MCF 10A (cell line): Measurements from ENCODE around the gene PDCD1LG2. TPM values are rescaled to one million over a fixed set of nuclear protein-coding genes. Genes with fewer than 3 reads are reported as not detected.

ENCODE experiments used
- BruUV-seq: library from RNA; stranded (reverse); fragments of 400-500 nt; replicated peaks from 2 replicates; lab custom pipeline; 2021; lab: Mats Ljungman, UMichigan
- CTCF ChIA-PET: fragments of 300-600 bp; sonication (Branson Sonifier 250); formaldehyde crosslinking; extraction: SDS; loops from one replicate; lab custom pipeline; 2021; ENCODE audit warnings: antibody characterized with exemption, inconsistent platforms; lab: Yijun Ruan, JAX
- POLR2A ChIA-PET: fragments of 300-600, 350-650 bp; sonication (Branson Sonifier 250); formaldehyde crosslinking; extraction: SDS; loops from one replicate; lab custom pipeline; 2020; ENCODE audit warnings: antibody characterized with exemption, inconsistent platforms; lab: Yijun Ruan, JAX
- DNase-seq: peaks from one replicate; pipeline ENCODE4 v3.0.0-alpha.2; 2018; ENCODE audit not compliant: unreplicated experiment
- H3K27ac Mint-ChIP-seq: one replicate; pipeline ENCODE4 v1.8.0; 2022; ENCODE audit warnings: mild to moderate bottlenecking, low read depth, mixed read lengths; ENCODE audit not compliant: unreplicated experiment
- H3K27me3 Mint-ChIP-seq: one replicate; pipeline ENCODE4 v1.8.0; 2022; ENCODE audit warnings: mixed read lengths; ENCODE audit not compliant: insufficient read depth, unreplicated experiment
- H3K36me3 Mint-ChIP-seq: one replicate; pipeline ENCODE4 v1.8.0; 2022; ENCODE audit warnings: mild to moderate bottlenecking, moderate library complexity, mixed read lengths; ENCODE audit not compliant: insufficient read depth, unreplicated experiment
- H3K4me1 Mint-ChIP-seq: one replicate; pipeline ENCODE4 v1.8.0; 2022; ENCODE audit warnings: mixed read lengths; ENCODE audit not compliant: insufficient read depth, unreplicated experiment
- H3K4me3 Mint-ChIP-seq: one replicate; pipeline ENCODE4 v1.8.0; 2022; ENCODE audit warnings: mild to moderate bottlenecking, moderate library complexity, mixed read lengths; ENCODE audit not compliant: unreplicated experiment
- H3K9me3 Mint-ChIP-seq: one replicate; pipeline ENCODE4 v1.8.0; 2022; ENCODE audit warnings: mixed read lengths; ENCODE audit not compliant: unreplicated experiment
- intact Hi-C: fragments of 100-400 bp; cut with micrococcal nuclease; formaldehyde crosslinking; loops from 2 replicates; pipeline ENCODE4 v1.14.1; 2022
- total RNA-seq: library from RNA; stranded (reverse); gene quantifications from 2 replicates; pipeline ENCODE4 v1.2.3, GENCODE V29; 2022
- TF ChIP-seq, protein P1 (sequence below): fragments of 200-600 bp; IDR thresholded peaks from one replicate; pipeline ENCODE4 v1.8.0; 2022; ENCODE audit warnings: antibody characterized with exemption, mild to moderate bottlenecking; ENCODE audit not compliant: unreplicated experiment

The PDCD1LG2 gene
- total RNA-seq, 1 experiment from 2014 or later, result 1.8 TPM

DNA sequence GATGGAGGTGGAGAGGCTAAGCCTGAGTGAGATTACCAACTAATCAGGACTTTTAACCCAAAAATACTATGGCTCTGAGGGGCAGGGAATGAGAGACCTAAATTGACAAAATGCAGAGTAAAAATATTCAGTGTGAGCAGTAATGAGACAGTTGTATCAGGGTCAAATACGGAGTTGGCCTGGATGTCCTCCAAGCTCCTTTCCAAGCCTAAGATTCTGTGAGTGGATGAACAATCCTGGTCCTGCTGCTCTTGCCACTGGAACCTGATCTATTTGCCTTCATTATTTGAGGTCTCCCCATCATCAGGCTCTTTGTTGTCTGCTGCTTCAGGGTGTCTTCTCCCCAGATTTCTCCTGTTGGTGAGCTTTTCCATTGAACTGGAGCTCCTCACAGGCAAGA, 1.1 kb downstream of the PDCD1LG2 start:
- Mint-ChIP-seq H3K4me1 (peaks cover 44% of the 10 kb centered on the region), H3K27me3 (no peaks in the 10 kb centered on the region), H3K36me3 (no peaks in the 10 kb centered on the region), H3K27ac (peak overlapping the region; percentile 91), H3K4me3 (peak overlapping the region; percentile 66), H3K9me3 (peaks cover 8% of the 10 kb centered on the region)
- TF ChIP-seq, protein P1, sequence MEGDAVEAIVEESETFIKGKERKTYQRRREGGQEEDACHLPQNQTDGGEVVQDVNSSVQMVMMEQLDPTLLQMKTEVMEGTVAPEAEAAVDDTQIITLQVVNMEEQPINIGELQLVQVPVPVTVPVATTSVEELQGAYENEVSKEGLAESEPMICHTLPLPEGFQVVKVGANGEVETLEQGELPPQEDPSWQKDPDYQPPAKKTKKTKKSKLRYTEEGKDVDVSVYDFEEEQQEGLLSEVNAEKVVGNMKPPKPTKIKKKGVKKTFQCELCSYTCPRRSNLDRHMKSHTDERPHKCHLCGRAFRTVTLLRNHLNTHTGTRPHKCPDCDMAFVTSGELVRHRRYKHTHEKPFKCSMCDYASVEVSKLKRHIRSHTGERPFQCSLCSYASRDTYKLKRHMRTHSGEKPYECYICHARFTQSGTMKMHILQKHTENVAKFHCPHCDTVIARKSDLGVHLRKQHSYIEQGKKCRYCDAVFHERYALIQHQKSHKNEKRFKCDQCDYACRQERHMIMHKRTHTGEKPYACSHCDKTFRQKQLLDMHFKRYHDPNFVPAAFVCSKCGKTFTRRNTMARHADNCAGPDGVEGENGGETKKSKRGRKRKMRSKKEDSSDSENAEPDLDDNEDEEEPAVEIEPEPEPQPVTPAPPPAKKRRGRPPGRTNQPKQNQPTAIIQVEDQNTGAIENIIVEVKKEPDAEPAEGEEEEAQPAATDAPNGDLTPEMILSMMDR, result no peak
- intact Hi-C loops, result loop anchor here (5.0 kb wide), 1 partner anchor 41 kb away; no protein-coding TSS in a partner anchor
- DNase-seq, result no peak
- POLR2A ChIA-PET, result interaction anchor here (0.7 to 1.0 kb wide), 2 partner anchors 53 to 120 kb away, joined by 3 to 4 read pairs; no protein-coding TSS in a partner anchor
- BruUV-seq, result no TSS peak
- CTCF ChIA-PET, result interaction anchor here (0.5 to 2.2 kb wide), 5 partner anchors 61 to 326 kb away, joined by 3 to 10 read pairs (median 4); partner anchors contain the start of genes CD274 and INSL6

DNA sequence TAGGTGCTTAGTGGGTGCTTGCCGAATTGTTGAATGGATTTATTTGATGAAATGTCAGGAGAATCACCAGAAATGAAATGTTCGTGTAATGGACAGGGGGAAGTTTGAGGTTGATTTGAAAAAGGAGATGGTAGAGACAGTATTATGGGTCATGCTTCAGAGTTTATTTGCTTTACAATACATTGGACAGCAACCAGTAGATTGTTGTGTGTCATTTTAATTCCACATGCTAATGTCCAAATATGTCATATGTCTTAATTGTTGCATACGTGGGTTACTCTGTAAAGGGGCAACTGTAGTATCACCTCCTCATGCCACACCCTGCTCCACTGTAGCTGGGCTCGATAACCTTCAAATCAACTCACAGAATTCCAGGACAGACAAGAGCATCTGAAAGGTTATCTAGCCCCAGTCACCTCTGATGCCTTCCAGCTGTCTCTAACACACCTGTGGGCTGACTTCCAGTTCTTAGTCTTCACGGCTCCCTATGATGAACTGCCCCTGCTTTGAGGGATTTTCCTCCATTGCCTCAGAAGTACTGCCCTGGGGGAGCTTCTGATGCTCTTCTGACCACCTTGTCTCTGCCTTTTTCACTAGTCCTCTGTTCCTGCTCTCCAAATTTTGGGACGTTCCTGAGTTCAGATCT, 1.7 kb downstream of the PDCD1LG2 start:
- intact Hi-C loops, result loop anchor here (5.0 kb wide), 1 partner anchor 40 kb away; no protein-coding TSS in a partner anchor
- H3K9me3 Mint-ChIP-seq, result peaks cover 7% of the 10 kb centered on the region
- BruUV-seq, result no TSS peak
- no peaks in the 10 kb centered on the region for H3K27me3 Mint-ChIP-seq
- peaks cover 44% of the 10 kb centered on the region for H3K4me1 Mint-ChIP-seq
- H3K27ac Mint-ChIP-seq, result peak overlapping the region; percentile 91
- POLR2A ChIA-PET, result interaction anchor here (1.0 kb wide), 1 partner anchor 38 kb away, joined by 3 read pairs; no protein-coding TSS in a partner anchor
- TF ChIP-seq, protein P1, result no peak
- H3K36me3 Mint-ChIP-seq, result no peaks in the 10 kb centered on the region
- CTCF ChIA-PET, result interaction anchor here (1.4 to 2.2 kb wide), 2 partner anchors 62 to 78 kb away, joined by 6 to 10 read pairs; partner anchors contain the start of gene CD274
- DNase-seq, result no peak
- H3K4me3 Mint-ChIP-seq, result peak overlapping the region; percentile 66

- H3K36me3 Mint-ChIP-seq, result no peaks in the 10 kb centered on the region
- CTCF ChIA-PET, result interaction anchor here (0.6 to 1.4 kb wide), 2 partner anchors 62 to 76 kb away, joined by 4 to 6 read pairs; partner anchors contain the start of gene CD274
- no peak for DNase-seq
- no TSS peak for BruUV-seq
- TF ChIP-seq, protein P1, result no peak
- H3K27me3 Mint-ChIP-seq, result no peaks in the 10 kb centered on the region
- H3K9me3 Mint-ChIP-seq, result peaks cover 5% of the 10 kb centered on the region
- H3K4me1 Mint-ChIP-seq, result peaks cover 43% of the 10 kb centered on the region
- POLR2A ChIA-PET, result interaction anchor here (1.0 kb wide), 1 partner anchor 37 kb away, joined by 3 read pairs; no protein-coding TSS in a partner anchor
- no peak overlapping the region for H3K27ac Mint-ChIP-seq
- intact Hi-C loops, result loop anchor here (5.0 kb wide), 1 partner anchor 39 kb away; no protein-coding TSS in a partner anchor
- H3K4me3 Mint-ChIP-seq, result no peak overlapping the region
Observed at GRCh38 chr9:5512658-5513452, 2.5 kb downstream of the PDCD1LG2 start.
